H1 (cell line): ENCODE data around the gene GDNF.

Experiments
- ASH2L ChIP-seq: fragments of 200-600, 300-600 bp; sonication (generic); IDR thresholded peaks from one replicate; pipeline ENCODE4 v1.7.1; 2017; ENCODE audit warnings: low read length
- CHD1 ChIP-seq: IDR thresholded peaks from 2 replicates; pipeline ENCODE4 v1.6.1; 2012; ENCODE audit warnings: low read depth, low read length, improper control_type of control experiment
- CHD2 ChIP-seq: IDR thresholded peaks from 2 replicates; pipeline ENCODE4 v1.6.1; 2012; ENCODE audit warnings: low read length, improper control_type of control experiment
- CTCF ChIP-seq, 3 experiments: IDR thresholded peaks; 1 replicate in 2 of 3; 2 replicates in 1 of 3; pipeline versions ENCODE4 v1.5.1 to v1.6.1; 2011; ENCODE audit warnings: low read length in 3 of 3, mild to moderate bottlenecking in 3 of 3, inconsistent platforms in 2 of 3, low read depth in 1 of 3, moderate library complexity in 1 of 3; ENCODE audit not compliant: insufficient read depth in 1 of 3; ENCODE audit errors: control extremely low read depth in 1 of 3
- POLR2AphosphoS5 ChIP-seq: IDR thresholded peaks from 2 replicates; pipeline ENCODE4 v1.6.1; 2011; ENCODE audit warnings: low read depth, low read length

GRCh38 chr5:37876245-37876644 is 36.4 kb upstream of the GDNF start:
- no peak for TF ChIP-seq CHD1
- TF ChIP-seq ASH2L = no peak
- TF ChIP-seq CTCF (IDR thresholded peaks at IDR 0.05; ENCODE audit: control extremely low read depth in 1 of 3, insufficient read depth in 1 of 3, low read depth in 1 of 3, low read length in 3 of 3) = no peak
- TF ChIP-seq POLR2AphosphoS5 = no peak
- no peak for TF ChIP-seq CHD2
